ENCODE measurements around the gene HIRIP3. TPM values are rescaled to one million over a fixed set of nuclear protein-coding genes. Genes with fewer than 3 reads are reported as not detected.
"Not testable (repeated sequence)": the region's sequence is repeated elsewhere in the genome, so short reads cannot be mapped to it uniquely, and the experiment has no call there.

HIRIP3 gene
- polyA plus RNA-seq, 1 of the 3 experiments (the other 2 are of a cell fraction): 18.9 TPM

DNA sequence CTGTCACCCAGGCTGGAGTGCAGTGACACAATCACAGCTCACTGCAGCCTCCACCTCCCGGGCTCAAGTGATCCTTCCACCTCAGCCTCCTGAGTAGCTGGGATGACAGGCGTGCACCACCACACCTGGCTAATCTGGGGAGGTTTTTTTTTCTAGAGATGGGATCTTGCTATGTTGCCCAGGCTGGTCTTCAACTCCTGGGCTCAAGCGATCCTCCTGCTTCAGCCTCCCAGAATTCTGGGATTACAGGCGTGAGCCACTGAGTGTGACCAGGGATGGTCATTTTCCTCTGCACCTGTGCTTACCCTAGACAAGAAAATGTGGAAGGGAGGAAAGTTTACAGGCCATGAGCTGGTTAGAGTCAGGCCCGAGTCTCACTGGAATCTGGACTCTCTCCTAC, 45.3 kb upstream of the HIRIP3 start:
- H3K4me1 ChIP-seq (ENCODE audit: control insufficient read depth in 1 of 2, insufficient read depth in 2 of 2, low read depth in 1 of 2, low read length in 1 of 2); H3K27ac ChIP-seq (ENCODE audit: low read depth in 2 of 2, low read length in 1 of 2); H3K4me3 ChIP-seq (ENCODE audit: low read depth in 2 of 2, low read length in 1 of 2); H2AFZ ChIP-seq (ENCODE audit: low read depth); H3K79me2 ChIP-seq (ENCODE audit: insufficient read depth); H3K4me2 ChIP-seq; H3K9me2 ChIP-seq; H3F3A ChIP-seq (replicated peaks; ENCODE audit: insufficient read depth); H4K20me1 ChIP-seq (ENCODE audit: insufficient read depth); H3K9ac ChIP-seq; H3K36me3 ChIP-seq (replicated peaks in 1 of 2; ENCODE audit: control insufficient read depth in 1 of 2, insufficient read depth in 2 of 2, low read length in 1 of 2); DNase-seq; H3K27me3 ChIP-seq (ENCODE audit: insufficient read depth); POLR2A ChIA-PET; H3K9me3 ChIP-seq: not testable (repeated sequence)
- 52% methylated on average over 5 of the region's 5 CpGs for WGBS (ENCODE audit: low lambda C conversion rate)
- CTCF ChIA-PET: interaction anchor here (0.8 to 4.0 kb wide), 4 partner anchors 9 to 52 kb away, joined by 3 to 30 read pairs (median 14); partner anchors contain the start of genes TBX6 and TLCD3B

- Histone ChIP-seq H3K4me1 (ENCODE audit: control insufficient read depth in 1 of 2, insufficient read depth in 2 of 2, low read depth in 1 of 2, low read length in 1 of 2) (no peaks in the 10 kb centered on the region), H3K27me3 (ENCODE audit: insufficient read depth) (no peaks in the 10 kb centered on the region), H3K79me2 (ENCODE audit: insufficient read depth) (no peaks in the 10 kb centered on the region), H3K36me3 (replicated peaks in 1 of 2; ENCODE audit: control insufficient read depth in 1 of 2, insufficient read depth in 2 of 2, low read length in 1 of 2) (no peaks in the 10 kb centered on the region), H2AFZ (ENCODE audit: low read depth) (no peak overlapping the region), H3K9me2 (no peaks in the 10 kb centered on the region), H3K9me3 (no peaks in the 10 kb centered on the region), H3K4me2 (no peak overlapping the region), H3F3A (replicated peaks; ENCODE audit: insufficient read depth) (no peaks in the 10 kb centered on the region), H3K4me3 (ENCODE audit: low read depth in 2 of 2, low read length in 1 of 2) (no peak overlapping the region), H4K20me1 (ENCODE audit: insufficient read depth) (no peaks in the 10 kb centered on the region), H3K9ac (no peak overlapping the region), H3K27ac (ENCODE audit: low read depth in 2 of 2, low read length in 1 of 2) (no peak overlapping the region)
- POLR2A ChIA-PET: no interaction called here
- WGBS (ENCODE audit: low lambda C conversion rate): 66% methylated on average over 5 of the region's 5 CpGs
- TF ChIP-seq RAD21 (IDR thresholded peaks at IDR 0.05; ENCODE audit: low read length) (no peak), MEF2A (IDR thresholded peaks at IDR 0.05; ENCODE audit: borderline replicate concordance, low read depth) (no peak), JUND (IDR thresholded peaks at IDR 0.05) (no peak), NRF1 (IDR thresholded peaks at IDR 0.05; ENCODE audit: low read depth, low read length) (no peak)
- no peak for DNase-seq
- CTCF ChIA-PET: interaction anchor here (1.2 to 2.4 kb wide), 3 partner anchors 8 to 52 kb away, joined by 4 to 24 read pairs (median 8); partner anchors contain the start of gene TLCD3B
These were observed 44.8 kb upstream of the HIRIP3 start for GRCh38 chr16:30040221-30040620.

- Histone ChIP-seq H2AFZ (ENCODE audit: low read depth) (no peak overlapping the region), H3K79me2 (ENCODE audit: insufficient read depth) (no peaks in the 10 kb centered on the region), H3K4me2 (no peak overlapping the region), H3F3A (replicated peaks; ENCODE audit: insufficient read depth) (no peaks in the 10 kb centered on the region), H4K20me1 (ENCODE audit: insufficient read depth) (no peaks in the 10 kb centered on the region), H3K9me3 (no peaks in the 10 kb centered on the region), H3K4me1 (ENCODE audit: control insufficient read depth in 1 of 2, insufficient read depth in 2 of 2, low read depth in 1 of 2, low read length in 1 of 2) (peaks cover 6 to 26% of the 10 kb centered on the region in 2 experiments; a peak in 2 of 4 replicates), H3K9ac (no peak overlapping the region), H3K9me2 (no peaks in the 10 kb centered on the region), H3K27ac (ENCODE audit: low read depth in 2 of 2, low read length in 1 of 2) (no peak overlapping the region), H3K27me3 (ENCODE audit: insufficient read depth) (no peaks in the 10 kb centered on the region), H3K36me3 (replicated peaks in 1 of 2; ENCODE audit: control insufficient read depth in 1 of 2, insufficient read depth in 2 of 2, low read length in 1 of 2) (no peaks in the 10 kb centered on the region), H3K4me3 (ENCODE audit: low read depth in 2 of 2, low read length in 1 of 2) (no peak overlapping the region)
- no peak for DNase-seq
- TF ChIP-seq MAX (IDR thresholded peaks at IDR 0.05; ENCODE audit: low read depth) (no peak), RFX5 (IDR thresholded peaks at IDR 0.05; ENCODE audit: low read length) (no peak), SMC3 (IDR thresholded peaks at IDR 0.05; ENCODE audit: low read depth, low read length) (no peak), TCF12 (IDR thresholded peaks at IDR 0.05) (no peak), PBX3 (IDR thresholded peaks at IDR 0.05) (no peak), RAD21 (IDR thresholded peaks at IDR 0.05; ENCODE audit: low read length) (no peak)
- ChIA-PET CTCF (interaction anchor here (0.9 to 3.9 kb wide), 12 partner anchors 7 to 225 kb away, joined by 3 to 43 read pairs (median 18); partner anchors contain the start of genes ASPHD1, C16orf92, MVP and SEZ6L2), POLR2A (interaction anchor here (1.4 kb wide), 1 partner anchor 20 kb away, joined by 4 read pairs; a partner anchor contains a TSS)
- 74% methylated on average over 7 of the region's 7 CpGs for WGBS (ENCODE audit: low lambda C conversion rate)
These were observed 37.9 kb upstream of the HIRIP3 start for GRCh38 chr16:30033270-30033669.
